CD4-positive, alpha-beta T cell treated with Interleukin-17A for 4 hours (primary cell): Measurements from ENCODE around the gene CTNNBL1.
"Not testable (repeated sequence)": the region's sequence is repeated elsewhere in the genome, so short reads cannot be mapped to it uniquely, and the experiment has no call there.

Experiments used
- DNase-seq: peaks from one replicate; pipeline ENCODE4 v3.0.0-alpha.2; 2020; ENCODE audit warnings: mixed read lengths

CTNNBL1 gene

GRCh38 chr20:37711994-37712964 lies 18.4 kb downstream of the CTNNBL1 start:
- no peak for DNase-seq

GRCh38 chr20:37713396-37713795 lies 19.6 kb downstream of the CTNNBL1 start:
- DNase-seq, result no peak

DNA sequence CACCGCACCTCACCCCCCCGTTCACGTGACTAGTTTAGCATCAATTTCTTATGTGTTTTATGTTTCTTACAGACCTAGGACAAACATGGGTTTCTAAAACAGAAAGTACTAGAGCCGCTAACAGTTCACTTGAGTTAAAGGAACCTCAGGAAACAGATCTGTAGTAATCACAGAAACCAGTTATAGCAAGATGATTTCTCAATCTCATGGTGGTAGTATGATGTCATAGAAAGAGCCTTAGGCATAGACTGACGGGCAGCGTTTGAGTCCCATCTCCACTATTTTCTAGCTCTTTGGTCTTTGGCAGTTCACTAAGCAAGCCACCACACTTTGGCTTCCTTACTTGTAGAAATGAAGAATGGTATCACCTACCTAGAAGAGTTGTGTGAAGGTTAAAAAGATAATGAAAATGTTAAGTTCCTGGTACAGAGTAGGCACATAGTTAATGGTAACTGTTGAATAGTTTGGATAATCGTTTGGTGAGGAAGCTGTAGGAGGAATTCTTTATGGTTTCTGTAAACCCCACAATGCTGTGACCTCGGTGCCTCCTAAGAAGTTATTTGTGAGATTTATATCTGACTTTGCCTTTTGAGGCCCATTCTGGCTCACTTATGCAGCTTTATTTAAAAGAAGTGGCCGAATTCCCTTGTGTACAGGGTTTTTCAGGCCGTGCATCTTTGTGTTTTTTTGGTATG lies 21.3 kb downstream of the CTNNBL1 start:
- no peak for DNase-seq

GRCh38 chr20:37721751-37722150 lies 27.9 kb downstream of the CTNNBL1 start:
- DNase-seq, result no peak

GRCh38 chr20:37722312-37722711 lies 28.5 kb downstream of the CTNNBL1 start:
- DNase-seq, result not testable (repeated sequence)

DNA sequence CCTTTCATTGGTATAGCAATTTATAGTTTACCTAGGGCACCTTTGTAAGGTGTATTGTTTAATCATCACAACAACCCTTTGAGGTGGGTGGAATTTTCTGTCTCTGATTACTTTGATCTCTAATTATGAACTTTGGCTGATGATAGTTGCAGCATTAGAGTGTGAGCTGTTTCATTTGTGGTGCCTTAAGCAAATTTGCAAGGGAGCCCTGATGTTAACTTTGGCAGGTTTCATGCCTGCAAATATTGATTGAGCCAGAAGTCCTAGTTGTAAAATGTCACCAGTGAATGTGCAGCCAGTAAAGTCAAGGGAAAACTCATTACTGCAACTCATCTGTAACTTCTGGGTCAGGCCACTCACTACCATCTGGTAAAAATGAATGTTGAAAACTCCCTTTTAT lies 29.8 kb downstream of the CTNNBL1 start:
- DNase-seq, result no peak

DNA sequence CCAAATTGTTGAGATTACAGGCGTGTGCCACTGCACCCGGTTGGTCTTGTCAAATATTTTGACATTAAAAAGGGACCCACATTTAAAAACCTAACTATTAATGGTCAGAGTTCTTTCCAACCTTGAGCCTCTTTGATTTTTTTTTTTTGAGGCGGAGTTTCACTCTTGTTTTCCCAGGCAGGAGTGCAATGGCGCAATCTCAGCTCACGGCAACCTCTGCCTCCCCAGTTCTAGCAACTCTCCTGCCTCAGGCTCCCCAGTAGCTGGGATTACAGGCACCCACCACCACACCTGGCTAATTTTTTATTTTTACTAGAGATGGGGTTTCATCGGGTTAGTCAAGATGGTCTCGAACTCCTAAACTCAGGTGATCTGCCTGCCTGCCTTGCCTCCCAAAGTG lies 31.3 kb downstream of the CTNNBL1 start:
- DNase-seq, result no peak

- DNase-seq, result no peak
These were observed 32.0 kb downstream of the CTNNBL1 start for GRCh38 chr20:37725855-37726254.

- no peak for DNase-seq
These were observed 32.5 kb downstream of the CTNNBL1 start for GRCh38 chr20:37726321-37726720.

DNA sequence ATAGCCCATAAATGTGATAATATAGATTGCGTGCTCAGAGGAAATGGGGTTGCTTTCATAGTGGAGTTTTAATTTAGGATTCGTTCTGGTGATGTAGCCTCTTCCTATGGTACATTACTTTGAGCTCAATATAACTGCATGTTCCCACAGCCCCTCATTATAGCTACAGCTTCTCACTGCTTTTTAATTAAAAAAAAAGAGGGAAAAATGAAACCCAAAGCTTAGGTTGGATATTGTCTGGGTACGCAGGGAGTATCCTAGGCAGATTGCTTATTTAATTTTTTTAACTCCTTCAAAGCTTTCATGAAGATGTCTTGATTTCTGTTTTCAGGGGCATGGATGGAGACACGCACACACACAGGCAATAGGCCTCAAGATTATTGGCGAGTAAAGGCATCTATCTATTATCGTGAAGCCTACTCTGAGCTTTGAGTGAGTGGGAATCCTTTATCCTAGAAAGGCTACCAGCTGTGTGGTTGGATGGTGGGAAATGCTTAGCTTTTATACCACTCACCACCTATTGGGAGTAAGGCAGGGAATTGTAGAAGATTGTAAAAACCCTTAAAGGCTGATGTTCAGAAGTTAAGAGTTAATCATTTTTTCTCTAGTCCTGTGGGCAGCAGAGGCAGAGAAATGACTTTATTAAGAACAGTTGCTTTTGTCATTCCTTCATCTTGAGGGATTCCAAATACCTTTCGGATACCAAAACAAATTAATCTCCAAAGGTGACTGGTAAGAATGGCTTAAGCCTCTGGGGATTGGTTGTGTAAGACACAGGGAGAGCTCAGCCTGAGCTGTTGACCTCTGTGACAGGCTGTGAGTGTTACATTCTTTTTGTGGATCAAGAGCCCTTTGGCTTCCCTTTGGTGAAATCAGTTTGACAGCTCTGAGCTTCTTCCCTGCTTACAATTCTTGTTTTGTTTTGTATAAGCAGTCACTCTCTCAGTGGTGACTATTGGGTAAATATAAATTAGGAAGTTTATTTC lies 33.4 kb downstream of the CTNNBL1 start:
- no peak for DNase-seq

DNA sequence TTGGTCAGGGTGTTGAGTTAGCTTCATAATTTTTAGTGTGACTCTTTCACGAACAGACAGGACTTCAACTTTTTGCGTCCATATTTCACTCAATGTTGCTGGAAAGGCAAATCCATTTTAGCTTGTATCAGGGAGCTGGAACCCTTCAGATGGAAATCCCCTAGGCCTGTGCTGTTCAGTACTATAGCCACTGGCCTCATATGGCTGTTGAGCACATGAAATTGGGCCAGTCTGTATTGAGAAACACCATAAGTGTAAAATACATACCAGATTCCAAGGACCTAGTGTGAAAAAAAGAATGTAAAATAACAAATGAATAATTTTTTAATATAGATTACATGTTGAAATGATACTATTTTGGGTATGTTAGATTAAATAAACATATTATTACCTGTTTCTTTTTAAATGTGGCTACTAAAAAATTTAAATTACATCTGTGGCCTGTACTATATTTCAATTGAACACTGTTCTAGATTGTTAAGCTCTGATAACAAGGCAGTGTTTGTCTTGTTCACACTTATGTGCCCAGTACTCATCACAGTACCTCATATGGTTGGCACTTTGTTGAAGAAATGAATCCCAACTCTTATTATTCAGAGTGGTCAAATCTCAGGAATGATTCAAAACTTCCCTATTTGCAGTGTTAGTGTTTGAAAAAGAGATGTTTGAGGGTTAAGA lies 34.3 kb downstream of the CTNNBL1 start:
- no peak for DNase-seq

GRCh38 chr20:37728635-37728983 lies 34.8 kb downstream of the CTNNBL1 start:
- no peak for DNase-seq

DNA sequence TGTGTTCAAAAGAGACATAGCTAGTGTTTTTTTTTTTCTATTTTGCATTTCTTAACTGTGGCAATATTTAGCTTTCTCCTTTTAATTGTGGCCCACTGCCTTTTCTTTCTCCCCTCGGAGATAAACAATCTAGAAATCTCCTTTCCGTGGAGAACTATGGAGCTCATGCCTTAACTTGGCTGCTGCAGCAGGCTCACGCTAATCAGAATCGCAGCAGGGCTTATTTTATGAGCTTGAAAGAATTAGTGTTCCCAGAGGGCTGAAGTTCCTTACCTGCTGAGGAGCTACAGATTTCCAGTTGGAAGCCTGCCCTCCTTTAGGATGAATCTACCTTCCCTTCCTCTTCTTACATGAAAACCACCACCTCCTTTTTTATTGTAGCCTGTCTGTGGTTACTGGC lies 35.6 kb downstream of the CTNNBL1 start:
- no peak for DNase-seq

DNA sequence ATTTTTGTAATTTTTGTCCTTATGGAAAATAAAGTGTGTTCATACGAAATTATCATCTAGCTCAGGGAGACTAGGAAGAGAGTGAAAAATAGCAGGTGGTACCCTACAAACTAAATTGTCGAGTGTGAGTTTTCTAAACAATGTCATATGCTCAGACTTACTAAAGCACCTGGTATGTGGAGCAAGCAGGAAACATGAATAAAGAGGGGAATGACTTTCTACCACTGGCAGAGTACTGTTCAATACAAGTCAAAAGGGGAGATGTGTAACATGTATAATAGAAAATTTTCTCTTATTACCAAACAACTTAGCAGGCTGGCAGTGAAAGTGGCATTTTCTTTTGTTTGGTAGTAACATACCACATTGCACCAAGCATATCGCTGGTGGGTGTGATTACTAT lies 36.1 kb downstream of the CTNNBL1 start:
- DNase-seq, result no peak

- no peak for DNase-seq
These were observed 39.6 kb downstream of the CTNNBL1 start for GRCh38 chr20:37733416-37733815.

- no peak for DNase-seq
These were observed 40.6 kb downstream of the CTNNBL1 start for GRCh38 chr20:37734228-37734985.

GRCh38 chr20:37735541-37735940 lies 41.7 kb downstream of the CTNNBL1 start:
- no peak for DNase-seq

GRCh38 chr20:37736132-37736531 lies 42.3 kb downstream of the CTNNBL1 start:
- no peak for DNase-seq

- no peak for DNase-seq
These were observed 44.1 kb downstream of the CTNNBL1 start for GRCh38 chr20:37737826-37738420.

GRCh38 chr20:37741055-37741454 lies 47.2 kb downstream of the CTNNBL1 start:
- DNase-seq, result no peak

GRCh38 chr20:37741570-37741969 lies 47.7 kb downstream of the CTNNBL1 start:
- no peak for DNase-seq
